ENCODE data around the gene ARSH. TPM values are rescaled to one million over a fixed set of nuclear protein-coding genes. Genes with fewer than 3 reads are reported as not detected.
A peak's percentile ranks its signal among the peaks of the same experiment; 100 is the strongest.
"Not testable (repeated sequence)": the region's sequence is repeated elsewhere in the genome, so short reads cannot be mapped to it uniquely, and the experiment has no call there.

The ARSH gene
- polyA plus RNA-seq (2011; rRNA removed) (not detected in 2 replicates), polyA minus RNA-seq (2011; rRNA and poly(A)+ RNA removed) (not detected in 2 replicates)

- POLR2A ChIA-PET: no interaction called here
- H3K27me3 ChIP-seq (ENCODE audit: control insufficient read depth, insufficient read depth, low read length): no peaks in the 10 kb centered on the region
- no peak for TF ChIP-seq CTCF (IDR thresholded peaks at IDR 0.05; ENCODE audit: low read depth, low read length)
- CTCF ChIA-PET: no interaction called here
- peaks cover 4% of the 10 kb centered on the region; the same call in 1 of the 2 replicates for H3K9me3 ChIP-seq (ENCODE audit: control insufficient read depth, insufficient read depth, low read length)
- no peak within 1 kb of the TSS for H3K27ac ChIP-seq (ENCODE audit: low read depth, low read length)
- H3K4me3 ChIP-seq (ENCODE audit: low read depth, low read length): no peak within 1 kb of the TSS
- no peak for DNase-seq (ENCODE audit: low read depth, low spot score)
Measured at GRCh38 chrX:3006495-3006894, at the start of gene ARSH. TSS of gene ARSH (plus strand) at chrX:3006546. CDS start at chrX:3006613, 67 bp downstream.

- no peak for TF ChIP-seq CTCF (IDR thresholded peaks at IDR 0.05; ENCODE audit: low read depth, low read length)
- CTCF ChIA-PET: no interaction called here
- Histone ChIP-seq H3K9me3 (ENCODE audit: control insufficient read depth, insufficient read depth, low read length) (no peaks in the 10 kb centered on the region), H3K27me3 (ENCODE audit: control insufficient read depth, insufficient read depth, low read length) (no peaks in the 10 kb centered on the region), H3K27ac (ENCODE audit: low read depth, low read length) (no peak overlapping the region), H3K4me3 (ENCODE audit: low read depth, low read length) (no peak overlapping the region)
- POLR2A ChIA-PET: no interaction called here
- no peak for DNase-seq (ENCODE audit: low read depth, low spot score)
Measured at GRCh38 chrX:2958199-2958598, 48.1 kb upstream of the ARSH start.

GRCh38 chrX:2960861-2961515 is 45.4 kb upstream of the ARSH start:
- H3K4me3 ChIP-seq (ENCODE audit: low read depth, low read length): no peak overlapping the region
- no peak for TF ChIP-seq CTCF (IDR thresholded peaks at IDR 0.05; ENCODE audit: low read depth, low read length)
- DNase-seq (ENCODE audit: low read depth, low spot score): no peak
- ChIA-PET CTCF (no interaction called here), POLR2A (no interaction called here)
- no peaks in the 10 kb centered on the region for H3K27me3 ChIP-seq (ENCODE audit: control insufficient read depth, insufficient read depth, low read length)
- H3K27ac ChIP-seq (ENCODE audit: low read depth, low read length): no peak overlapping the region
- H3K9me3 ChIP-seq (ENCODE audit: control insufficient read depth, insufficient read depth, low read length): no peaks in the 10 kb centered on the region

- ChIA-PET CTCF (no interaction called here), POLR2A (no interaction called here)
- TF ChIP-seq CTCF (IDR thresholded peaks at IDR 0.05; ENCODE audit: low read depth, low read length): no peak
- Histone ChIP-seq H3K9me3 (ENCODE audit: control insufficient read depth, insufficient read depth, low read length) (no peaks in the 10 kb centered on the region), H3K27me3 (ENCODE audit: control insufficient read depth, insufficient read depth, low read length) (no peaks in the 10 kb centered on the region), H3K4me3 (ENCODE audit: low read depth, low read length) (no peak overlapping the region), H3K27ac (ENCODE audit: low read depth, low read length) (no peak overlapping the region)
- no peak for DNase-seq (ENCODE audit: low read depth, low spot score)
Measured at GRCh38 chrX:2962381-2962780, 44.0 kb upstream of the ARSH start.

- CTCF ChIA-PET; H3K4me3 ChIP-seq (ENCODE audit: low read depth, low read length); DNase-seq (ENCODE audit: low read depth, low spot score); H3K9me3 ChIP-seq (ENCODE audit: control insufficient read depth, insufficient read depth, low read length); H3K27me3 ChIP-seq (ENCODE audit: control insufficient read depth, insufficient read depth, low read length): not testable (repeated sequence)
- POLR2A ChIA-PET: interaction anchor here (1.2 kb wide), 1 partner anchor 35 kb away, joined by 7 read pairs; the partner anchor contains the start of gene ARSD
- H3K27ac ChIP-seq (ENCODE audit: low read depth, low read length): peak overlapping the region; percentile 21
Measured at GRCh38 chrX:2963449-2963848, 42.9 kb upstream of the ARSH start.

- DNase-seq (ENCODE audit: low read depth, low spot score): peak; percentile 27
- CTCF ChIA-PET; H3K9me3 ChIP-seq (ENCODE audit: control insufficient read depth, insufficient read depth, low read length); H3K27me3 ChIP-seq (ENCODE audit: control insufficient read depth, insufficient read depth, low read length): not testable (repeated sequence)
- POLR2A ChIA-PET: interaction anchor here (0.6 to 1.2 kb wide), 3 partner anchors 35 to 585 kb away, joined by 3 to 7 read pairs (median 3); partner anchors contain the start of gene ARSD
- Histone ChIP-seq H3K27ac (ENCODE audit: low read depth, low read length) (peak overlapping the region; percentile 96), H3K4me3 (ENCODE audit: low read depth, low read length) (peak overlapping the region; percentile 25; the same call in 1 of the 2 replicates)
Measured at GRCh38 chrX:2963992-2964794, 42.2 kb upstream of the ARSH start.
